PC-3 (cell line): ENCODE results near the gene GPR107.

Source experiments
- CTCF ChIP-seq: fragments of 300-600 bp; sonication (generic); conservative IDR thresholded peaks from 2 replicates; pipeline ENCODE4 v1.5.1; 2017; ENCODE audit warnings: antibody characterized with exemption, low read depth, mild to moderate bottlenecking, low read length
- EZH2phosphoT487 ChIP-seq: fragments of 300-600 bp; sonication (generic); IDR thresholded peaks from 2 replicates; pipeline ENCODE4 v1.6.1; 2018; ENCODE audit warnings: mild to moderate bottlenecking, antibody characterized with exemption, low read length, borderline replicate concordance

- no peak for TF ChIP-seq EZH2phosphoT487
- no peak for TF ChIP-seq CTCF
Measured at GRCh38 chr9:130176760-130177159, 123.1 kb downstream of the GPR107 start.
